K562 (cell line): Measurements from ENCODE around the gene ACSL6. TPM values are rescaled to one million over a fixed set of nuclear protein-coding genes. Genes with fewer than 3 reads are reported as not detected.
A peak's percentile ranks its signal among the peaks of the same experiment; 100 is the strongest.

ENCODE experiments used
- ATAC-seq: fragments of 200-7000 bp; cut with Tn5 transposase; 3 replicates; pipeline ENCODE4 v1.9.1; 2020; ENCODE audit warnings: moderate library complexity
- BruUV-seq: library from RNA; stranded (reverse); fragments of 400-500 nt; replicated peaks from 2 replicates; lab custom pipeline; 2021; lab: Mats Ljungman, UMichigan
- CTCF ChIA-PET: fragments of 300-600 bp; formaldehyde crosslinking; extraction: SDS; loops from one replicate; lab custom pipeline; 2021; ENCODE audit warnings: low intra/inter-chr PET ratio; lab: Yijun Ruan, JAX
- POLR2A ChIA-PET: fragments of 300-600, 350-650 bp; sonication (Branson Sonifier 250); formaldehyde crosslinking; extraction: SDS; loops from one replicate; lab custom pipeline; 2021; ENCODE audit warnings: antibody characterized with exemption, inconsistent platforms; lab: Yijun Ruan, JAX
- DNase-seq, 4 experiments: peaks; one replicate each; pipeline versions ENCODE4 v3.0.0 to v3.0.0-alpha.2; 2011 to 2018; ENCODE audit warnings: low spot score in 3 of 4, mixed read lengths in 3 of 4; ENCODE audit errors: extremely low read depth in 1 of 4
- FAIRE-seq: peaks from 2 replicates; lab custom pipeline; 2011; peaks lifted over from hg19 to GRCh38; lab: Jason Lieb, UNC
- H2AFZ ChIP-seq: 2 replicates; pipeline ENCODE4 v1.6.0; 2011; ENCODE audit warnings: low read depth, low read length, control low read depth, inconsistent platforms
- H3K27ac ChIP-seq: fragments of 200-600 bp; 3 replicates; pipeline ENCODE4 v1.8.0; 2011; ENCODE audit warnings: low read depth, mild to moderate bottlenecking, control low read depth, inconsistent platforms, low read length, moderate library complexity, mixed read lengths; ENCODE audit errors: extremely low read depth
- H3K27me3 ChIP-seq, 2 experiments: fragments of 300-600 bp in 1 of 2; 2 replicates in 1 of 2; 3 replicates in 1 of 2; pipeline versions ENCODE4 v1.6.0 to v1.8.0; 2011; ENCODE audit warnings: inconsistent platforms in 2 of 2, low read length in 2 of 2, mild to moderate bottlenecking in 1 of 2, mixed read lengths in 1 of 2, moderate library complexity in 1 of 2; ENCODE audit not compliant: control insufficient read depth in 2 of 2, insufficient read depth in 2 of 2
- H3K36me3 ChIP-seq: fragments of 300-600 bp; 3 replicates; pipeline ENCODE4 v1.8.0; 2011; ENCODE audit warnings: mild to moderate bottlenecking, low read length, inconsistent platforms; ENCODE audit not compliant: control insufficient read depth, insufficient read depth
- H3K4me1 ChIP-seq, 2 experiments: fragments of 200-600 bp in 1 of 2; replicated peaks in 1 of 2; 2 replicates in 1 of 2; 3 replicates in 1 of 2; pipeline versions ENCODE4 v1.5.1 to v1.8.0; 2011; ENCODE audit warnings: inconsistent platforms in 2 of 2, low read length in 2 of 2, mild to moderate bottlenecking in 1 of 2, mixed read lengths in 1 of 2, moderate library complexity in 1 of 2; ENCODE audit not compliant: control insufficient read depth in 2 of 2, insufficient read depth in 2 of 2
- H3K4me2 ChIP-seq: 2 replicates; pipeline ENCODE4 v1.6.1; 2011; ENCODE audit warnings: low read length, control low read depth, inconsistent platforms, mixed read lengths; ENCODE audit not compliant: insufficient read depth
- H3K4me3 ChIP-seq: fragments of 200-600 bp; sonication (generic), shearing (Covaris generic); 2 replicates; pipeline ENCODE4 v1.5.1; 2016; ENCODE audit warnings: control low read depth, inconsistent platforms
- H3K79me2 ChIP-seq: fragments of 200-600 bp; 3 replicates; pipeline ENCODE4 v1.8.0; 2011; ENCODE audit warnings: low read length, inconsistent platforms; ENCODE audit not compliant: control insufficient read depth, insufficient read depth
- H3K9ac ChIP-seq, 2 experiments: 2 replicates each; pipeline versions ENCODE4 v1.6.0 to v1.6.1; 2011; ENCODE audit warnings: low read depth in 2 of 2, low read length in 2 of 2, control low read depth in 1 of 2, inconsistent platforms in 1 of 2, mild to moderate bottlenecking in 1 of 2, mixed read lengths in 1 of 2; ENCODE audit not compliant: insufficient read depth in 1 of 2
- H3K9me1 ChIP-seq: one replicate; pipeline ENCODE4 v1.6.0; 2011; ENCODE audit warnings: inconsistent platforms, mild to moderate bottlenecking, low read length, moderate library complexity; ENCODE audit not compliant: control insufficient read depth, insufficient read depth
- H3K9me3 ChIP-seq: replicated peaks from 2 replicates; pipeline ENCODE4 v1.5.1; 2011; ENCODE audit warnings: low read depth, low read length, inconsistent platforms; ENCODE audit not compliant: control insufficient read depth, insufficient read depth
- H4K20me1 ChIP-seq: replicated peaks from 2 replicates; pipeline ENCODE4 v1.6.1; 2011; ENCODE audit warnings: low read length, inconsistent platforms, mixed read lengths; ENCODE audit not compliant: control insufficient read depth, insufficient read depth
- ATF1 ChIP-seq, 2 experiments: fragments of 450-650 bp in 1 of 2; IDR thresholded peaks; 2 replicates each; pipeline ENCODE4 v1.6.1; 2016; ENCODE audit warnings: missing compliant biosample characterization in 1 of 2, missing genetic modification characterization in 1 of 2
- CBFA2T3 ChIP-seq: fragments of 450-650 bp; IDR thresholded peaks from 2 replicates; pipeline ENCODE4 v1.6.1; 2017
- CTBP1 ChIP-seq: fragments of 450-650 bp; IDR thresholded peaks from 2 replicates; pipeline ENCODE4 v1.6.1; 2016; ENCODE audit warnings: borderline replicate concordance
- HNRNPK ChIP-seq: fragments of 200-400 bp; formaldehyde crosslinking; IDR thresholded peaks from one replicate; pipeline ENCODE4 v1.6.1; 2018; ENCODE audit warnings: mild to moderate bottlenecking, low read depth, low read length; ENCODE audit not compliant: poor library complexity, severe bottlenecking
- ILK ChIP-seq: fragments of 450-650 bp; IDR thresholded peaks from 2 replicates; pipeline ENCODE4 v1.6.1; 2016; ENCODE audit warnings: missing genetic modification characterization, low read depth, mild to moderate bottlenecking, missing compliant biosample characterization, moderate library complexity, borderline replicate concordance
- NFE2L1 ChIP-seq: fragments of 450-650 bp; IDR thresholded peaks from 2 replicates; pipeline ENCODE4 v1.6.1; 2016; ENCODE audit warnings: missing genetic modification characterization, low read depth, mild to moderate bottlenecking, missing compliant biosample characterization, moderate library complexity, borderline replicate concordance
- NFIC ChIP-seq: fragments of 450-650 bp; IDR thresholded peaks from 2 replicates; pipeline ENCODE4 v1.6.1; 2017; ENCODE audit warnings: mild to moderate bottlenecking, inconsistent platforms
- RAD51 ChIP-seq: fragments of 450-650 bp; IDR thresholded peaks from 2 replicates; pipeline ENCODE4 v1.7.1; 2016; ENCODE audit warnings: low read depth, mild to moderate bottlenecking, borderline replicate concordance
- SOX6 ChIP-seq: fragments of 450-650 bp; IDR thresholded peaks from 2 replicates; pipeline ENCODE4 v1.6.1; 2014; ENCODE audit warnings: mild to moderate bottlenecking
- TCF7 ChIP-seq: sonication (generic); IDR thresholded peaks from 2 replicates; pipeline ENCODE4 v1.6.1; 2016; ENCODE audit warnings: antibody characterized with exemption, borderline replicate concordance
- YY1 ChIP-seq, 3 experiments: IDR thresholded peaks; 2 replicates each; pipeline ENCODE4 v1.6.1; 2011; ENCODE audit warnings: low read length in 2 of 3, mild to moderate bottlenecking in 2 of 3, moderate library complexity in 2 of 3, borderline replicate concordance in 1 of 3, control low read depth in 1 of 3, low read depth in 1 of 3; ENCODE audit not compliant: insufficient read depth in 3 of 3, insufficient replicate concordance in 2 of 3, control insufficient read depth in 1 of 3, insufficient read length in 1 of 3; ENCODE audit errors: extremely low read depth in 1 of 3
- ZNF431 ChIP-seq: sonication (generic); formaldehyde crosslinking; IDR thresholded peaks from 2 replicates; pipeline ENCODE4 v1.8.0; 2022; ENCODE audit warnings: mild to moderate bottlenecking, missing genetic modification reagents
- ZNF589 ChIP-seq: fragments of 200-800 bp; sonication (Bioruptor generic); IDR thresholded peaks from 2 replicates; pipeline ENCODE4 v1.6.1; 2016; ENCODE audit warnings: low read depth, missing genetic modification characterization, missing compliant biosample characterization
- ZNF766 ChIP-seq: fragments of 200-800 bp; sonication (Bioruptor generic); conservative IDR thresholded peaks from 2 replicates; pipeline ENCODE4 v1.6.1; 2016; ENCODE audit warnings: missing genetic modification characterization, missing compliant biosample characterization
- WGBS: fragments of 100-300 bp; shearing (Covaris generic); methylation state at CpG from one replicate; pipeline ENCODE4 v1.1.6; 2016; ENCODE audit warnings: low coverage, mixed read lengths; ENCODE audit not compliant: insufficient coverage; ENCODE audit errors: missing lambda C conversion rate; 5-methylcytosine and 5-hydroxymethylcytosine counted together
- in situ Hi-C: fragments of 300-500 bp; cut with MboI; formaldehyde crosslinking; loops from 4 replicates; pipeline ENCODE4 v1.15.0; 2018; ENCODE audit warnings: inconsistent platforms, mixed read lengths
- intact Hi-C: fragments of 100-400 bp; cut with micrococcal nuclease; formaldehyde crosslinking; loops from 2 replicates; pipeline ENCODE4 v1.14.2; 2022
- polyA plus RNA-seq, 8 experiments: library from polyadenylated mRNA; depleted of rRNA in 4 of 8; stranded (reverse) in 5 of 8; unstranded in 3 of 8; fragments of >200 nt; fragmentation: Nextera tagmentation in 2 of 8; fragmentation: Illumina TruSeq in 1 of 8; extraction: Ambion mirVana in 2 of 8; extraction: Trizol in 1 of 8; gene quantifications; 2 replicates each; pipeline versions ENCODE4 v1.2.1 to v1.2.3, GENCODE V29; 2011 to 2014; ENCODE audit warnings: inconsistent platforms in 1 of 8, missing spikeins in 1 of 8
- total RNA-seq, 7 experiments: library from RNA; depleted of rRNA in 6 of 7; stranded (reverse); fragments of >200 nt in 6 of 7; fragmentation: Illumina TruSeq in 2 of 7; extraction: Trizol in 2 of 7; gene quantifications; 2 replicates each; pipeline versions ENCODE4 v1.2.1 to v1.2.3, GENCODE V29; 2011 to 2021; ENCODE audit warnings: low replicate concordance in 1 of 7

ACSL6 gene
- total and polyA plus RNA-seq, 9 of the 15 experiments (the other 6 are each of a cell fraction or from before 2014, with no cell fraction given) = 0.50 to 1.5 (median 0.69) TPM

GRCh38 chr5:132049093-132049492 is 37.6 kb upstream of the ACSL6 start:
- TF ChIP-seq ZNF766 (CRISPR knock-in tag) (peak; percentile 51; the same call in 1 of the 2 replicates), SOX6 (peak; percentile 20; the same call in 1 of the 2 replicates), CBFA2T3 (0 out of 2 replicates have a peak, but pooled peaks have one; percentile 4), NFIC (no peak)
- H3K9me1 ChIP-seq = no peaks in the 10 kb centered on the region
- FAIRE-seq (no peak), ATAC-seq (no peak), DNase-seq (no peak)
- intact Hi-C loops = no loop called here
- POLR2A ChIA-PET = interaction anchor here (0.6 to 1.2 kb wide), 4 partner anchors 9 to 672 kb away, joined by 3 read pairs; no protein-coding TSS in a partner anchor
- H3K4me1 ChIP-seq = no peaks in the 10 kb centered on the region
- H3K4me2 ChIP-seq = no peak overlapping the region
- CTCF ChIA-PET = no interaction called here
- H3K9ac ChIP-seq = no peak overlapping the region
- H3K9me3 ChIP-seq = no peaks in the 10 kb centered on the region
- 5% methylated on average over 4 of the region's 4 CpGs for WGBS
- no peaks in the 10 kb centered on the region for H3K36me3 ChIP-seq
- BruUV-seq = no TSS peak
- H3K79me2 ChIP-seq = no peaks in the 10 kb centered on the region
- no peak overlapping the region for H2AFZ ChIP-seq
- in situ Hi-C loops = no loop called here
- H4K20me1 ChIP-seq = no peaks in the 10 kb centered on the region
- H3K27me3 ChIP-seq = peaks cover 11 to 47% of the 10 kb centered on the region in 2 experiments; a peak in 4 of 5 replicates
- H3K27ac ChIP-seq = no peak overlapping the region
- H3K4me3 ChIP-seq = no peak overlapping the region

GRCh38 chr5:132046880-132047299 is 35.4 kb upstream of the ACSL6 start:
- Histone ChIP-seq H3K27me3 (peaks cover 6 to 45% of the 10 kb centered on the region in 2 experiments), H3K9me1 (no peaks in the 10 kb centered on the region), H4K20me1 (no peaks in the 10 kb centered on the region), H3K4me2 (no peak overlapping the region), H3K4me1 (no peaks in the 10 kb centered on the region), H3K79me2 (no peaks in the 10 kb centered on the region), H3K9ac (no peak overlapping the region), H2AFZ (no peak overlapping the region), H3K36me3 (no peaks in the 10 kb centered on the region), H3K9me3 (no peaks in the 10 kb centered on the region), H3K27ac (no peak overlapping the region), H3K4me3 (no peak overlapping the region)
- in situ Hi-C loops = no loop called here
- POLR2A ChIA-PET = no interaction called here
- 29% methylated on average over 7 of the region's 7 CpGs for whole genome bisulfite sequencing
- CTCF ChIA-PET = no interaction called here
- intact Hi-C loops = no loop called here
- ATAC-seq (no peak), FAIRE-seq (no peak), DNase-seq (no peak)
- no TSS peak for BruUV-seq
- TF ChIP-seq ILK (tag) (no peak), YY1 (IDR thresholded peaks at IDR 0.05; ENCODE audit: borderline replicate concordance in 1 of 3, control insufficient read depth in 1 of 3, extremely low read depth in 1 of 3, insufficient read depth in 3 of 3, insufficient read length in 1 of 3, insufficient replicate concordance in 2 of 3, low read depth in 1 of 3, low read length in 2 of 3) (no peak), ATF1 (CRISPR knock-in tag; IDR thresholded peaks at IDR 0.05) (no peak), ATF1 (tag; IDR thresholded peaks at IDR 0.05) (no peak), CTBP1 (no peak), NFE2L1 (tag) (no peak), TCF7 (no peak), RAD51 (no peak), ZNF589 (CRISPR knock-in tag) (no peak), ZNF431 (CRISPR knock-in tag) (no peak), HNRNPK (no peak)
